C1 segment of cervical spinal cord (tissue), 14 donors: ENCODE results near the gene CALML5.
A peak's percentile ranks its signal among the peaks of the same experiment; 100 is the strongest.

Experiments used
- DNase-seq, 14 donors: peaks; one replicate each; lab custom pipeline; 2025; lab: John Stamatoyannopoulos, UW

Gene CALML5

GRCh38 chr10:5500910-5501309, 1.5 kb upstream of the CALML5 start:
- DNase-seq, result no peak

GRCh38 chr10:5500162-5500670, 846 bp upstream of the CALML5 start:
- no peak for DNase-seq

DNA sequence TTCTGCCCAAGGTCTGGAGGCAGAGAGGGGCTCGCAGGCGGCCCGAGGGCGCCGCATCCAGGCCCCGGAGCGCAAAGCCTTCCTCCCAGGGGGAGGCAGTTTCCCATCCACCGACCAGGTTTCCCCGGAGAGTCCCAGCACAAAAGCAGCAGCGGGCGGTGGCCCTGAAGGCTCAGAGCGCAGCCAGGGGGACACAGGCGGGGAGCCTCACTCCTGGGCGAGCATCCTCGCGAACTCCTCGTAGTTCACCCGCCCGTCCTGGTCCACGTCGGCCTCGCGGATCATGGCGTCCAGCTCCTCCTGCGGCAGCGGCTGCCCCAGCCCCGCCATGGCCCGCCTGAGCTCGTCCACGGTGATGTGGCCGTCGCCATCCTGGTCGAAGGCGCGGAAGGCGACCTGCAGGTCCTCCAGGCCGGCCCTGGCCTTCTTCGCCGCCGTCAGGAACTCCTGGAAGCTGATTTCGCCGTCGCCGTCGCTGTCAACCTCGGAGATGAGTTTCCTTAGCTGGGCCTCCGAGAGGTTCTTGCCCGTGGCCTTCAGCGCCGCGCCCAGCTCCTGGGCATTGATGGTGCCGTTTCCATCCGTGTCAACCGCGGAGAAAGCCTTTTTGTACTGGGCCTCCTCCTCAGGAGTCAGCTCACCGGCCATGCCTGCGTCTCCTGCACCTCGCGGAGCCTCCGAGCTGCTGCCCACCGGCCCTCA, 428 bp downstream of the CALML5 start:
- no peak for DNase-seq

- no peak for DNase-seq
Measured at GRCh38 chr10:5497948-5498730, 1.2 kb downstream of the CALML5 start.

- DNase-seq, result no peak
Measured at GRCh38 chr10:5497289-5497688, 2.1 kb downstream of the CALML5 start.

- DNase-seq, result no peak
Measured at GRCh38 chr10:5496261-5497250, 2.8 kb downstream of the CALML5 start.

DNA sequence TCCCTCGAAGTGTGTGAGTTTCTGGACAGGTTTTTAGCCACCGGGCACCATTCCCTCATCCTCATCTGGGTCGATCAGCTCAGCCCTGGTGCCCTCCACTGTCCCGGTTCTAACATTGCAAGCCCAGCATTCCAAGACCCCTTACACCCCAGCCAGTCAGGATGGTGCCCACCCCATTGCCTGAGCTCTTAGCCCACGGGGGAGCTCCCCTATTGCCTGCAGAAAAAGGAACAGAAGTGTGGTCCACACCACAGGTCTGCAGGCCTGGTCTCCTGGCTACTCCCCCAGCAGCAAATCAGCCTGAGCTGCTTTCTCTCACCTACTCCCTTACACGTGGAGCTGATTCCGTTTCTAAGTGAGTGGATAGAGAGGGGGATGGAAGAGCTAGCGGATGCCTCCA, 4.8 kb downstream of the CALML5 start:
- DNase-seq, result no peak

- DNase-seq, result no peak
Measured at GRCh38 chr10:5493691-5494090, 5.7 kb downstream of the CALML5 start.

DNA sequence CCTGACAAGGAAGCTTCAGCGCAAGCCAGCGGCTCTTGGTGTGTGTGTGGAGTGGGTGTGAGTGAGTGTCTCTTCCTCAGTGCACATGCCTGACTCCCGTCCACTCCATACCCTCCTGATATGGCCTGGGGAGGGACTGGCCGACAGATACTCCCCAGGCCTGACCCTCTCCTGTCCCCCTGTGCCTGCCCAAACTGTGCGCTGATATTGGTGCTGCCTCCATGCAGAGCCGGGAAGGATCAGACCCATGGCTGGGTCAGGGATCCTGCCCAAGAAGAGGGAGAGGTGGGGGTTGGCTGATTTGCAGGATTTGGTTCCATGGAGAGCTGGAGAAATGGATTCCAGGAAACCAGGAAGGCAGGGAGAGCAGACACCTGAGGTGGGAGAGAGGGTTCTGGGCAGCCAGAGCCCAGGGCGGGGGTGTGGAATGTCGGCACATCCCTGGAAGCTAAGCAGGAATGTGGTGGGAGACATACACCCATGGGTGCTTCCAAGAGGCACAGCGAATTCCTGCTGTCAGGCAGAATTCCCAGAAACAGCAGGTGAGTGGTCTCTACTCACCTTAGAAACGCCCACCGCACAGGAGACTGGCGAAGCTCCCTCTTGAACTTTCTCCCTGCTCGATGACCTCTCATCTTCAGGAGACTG, 6.3 kb downstream of the CALML5 start:
- no peak for DNase-seq

GRCh38 chr10:5492322-5492855, 7.0 kb downstream of the CALML5 start:
- no peak for DNase-seq

DNA sequence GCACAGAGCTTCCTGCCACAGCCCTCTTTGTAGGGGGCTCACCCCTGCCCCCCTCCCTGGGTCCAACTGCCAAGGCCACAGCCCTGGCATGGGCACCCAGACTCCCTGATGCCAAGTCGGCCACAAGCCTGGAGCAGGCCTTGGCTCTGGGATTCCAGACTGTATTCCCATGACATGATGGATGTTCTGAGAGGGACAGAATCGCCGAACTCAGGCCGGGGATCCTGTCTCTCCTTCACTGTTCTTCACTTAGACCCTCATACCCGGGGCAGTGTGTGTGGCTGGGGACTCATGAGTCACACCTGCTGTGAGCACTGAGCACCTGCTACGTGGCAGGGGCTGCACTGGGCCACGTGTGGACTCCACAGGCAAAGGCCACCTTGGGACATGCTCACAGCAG, 7.9 kb downstream of the CALML5 start:
- DNase-seq, result peak in 1 of 14 donors; percentile 13

GRCh38 chr10:5490698-5491464, 8.5 kb downstream of the CALML5 start:
- DNase-seq, result no peak

GRCh38 chr10:5490032-5490431, 9.3 kb downstream of the CALML5 start:
- no peak for DNase-seq

- DNase-seq, result no peak
Measured at GRCh38 chr10:5488272-5489161, 10.9 kb downstream of the CALML5 start.

GRCh38 chr10:5486853-5487235, 12.5 kb downstream of the CALML5 start:
- DNase-seq, result no peak

DNA sequence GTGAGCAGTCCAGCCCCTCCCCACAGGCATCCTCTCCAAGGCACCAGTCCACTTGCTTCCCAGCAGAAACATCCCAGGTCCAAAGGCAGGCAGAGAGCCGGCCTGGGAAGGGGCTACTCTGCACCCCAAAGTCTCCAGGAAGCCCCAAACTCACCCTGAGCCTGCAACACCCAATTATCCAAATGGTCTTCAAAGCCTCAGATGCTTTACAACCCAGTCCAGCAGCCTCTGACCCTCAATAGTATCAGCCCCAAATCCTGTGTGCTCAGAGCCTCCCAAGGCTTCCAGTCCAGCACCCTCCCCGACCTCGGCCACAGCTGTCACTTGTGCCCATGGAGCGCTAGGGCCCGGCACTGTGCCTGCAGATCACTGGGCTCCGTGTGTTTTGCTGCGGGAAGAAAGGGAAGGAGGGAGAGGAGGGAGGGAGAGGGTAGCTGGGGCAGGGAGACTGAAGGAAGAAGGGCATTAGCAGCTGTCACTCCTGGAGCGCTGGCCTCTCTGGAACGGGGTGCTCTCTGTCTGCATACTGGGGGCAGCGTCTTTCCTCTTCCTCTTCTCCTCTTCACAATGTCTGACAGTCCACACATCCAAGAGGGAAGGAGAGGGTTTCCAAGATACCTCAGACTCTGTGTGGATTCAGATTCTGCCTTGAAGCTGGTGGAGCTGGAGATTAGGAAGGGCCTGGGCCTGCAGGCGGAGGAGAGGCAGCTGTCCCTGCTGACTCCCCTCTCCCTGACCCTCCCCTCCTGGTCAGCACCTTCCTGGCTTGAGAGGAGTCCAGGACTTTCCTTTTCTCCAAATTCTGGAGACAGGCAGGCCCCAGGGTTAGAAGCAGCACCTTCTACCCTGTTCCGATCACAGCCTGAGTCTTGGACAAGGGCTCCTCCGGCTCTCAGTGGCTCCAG, 13.2 kb downstream of the CALML5 start:
- no peak for DNase-seq

DNA sequence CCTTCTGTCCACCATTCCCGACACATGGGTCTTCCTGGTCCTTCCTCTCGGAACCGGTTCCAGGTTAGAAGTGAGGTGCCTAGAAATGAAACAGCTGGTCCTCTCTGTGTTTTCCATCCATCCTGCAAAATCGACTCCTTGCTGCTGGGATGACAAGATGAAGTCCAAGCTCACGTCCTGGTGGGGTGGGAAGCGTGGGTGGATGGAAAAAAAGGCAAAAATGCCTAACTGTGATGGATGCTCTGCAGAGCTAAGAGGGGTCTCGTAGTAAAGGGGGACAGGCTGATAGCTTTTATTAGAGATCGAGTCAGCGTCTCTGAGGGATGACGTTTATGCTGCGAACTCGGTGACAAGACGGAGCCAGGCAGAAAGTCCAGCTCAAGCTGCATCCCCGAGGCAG, 14.1 kb downstream of the CALML5 start:
- no peak for DNase-seq

- DNase-seq, result no peak
Measured at GRCh38 chr10:5484205-5484604, 15.2 kb downstream of the CALML5 start.
